Breast epithelium (tissue), 4 donors: ENCODE measurements around the gene RIMS1. TPM values are rescaled to one million over a fixed set of nuclear protein-coding genes. Genes with fewer than 3 reads are reported as not detected.
"Not testable (repeated sequence)": the region's sequence is repeated elsewhere in the genome, so short reads cannot be mapped to it uniquely, and the experiment has no call there.

Source experiments
- DNase-seq, 2 donors: peaks; one replicate each; pipeline ENCODE4 v3.0.0-alpha.2; 2019; ENCODE audit warnings: low spot score in 2 of 2
- H3K27ac ChIP-seq, 2 donors: fragments of 200-600 bp; sonication (generic) in 1 of 2; one replicate each; pipeline ENCODE4 v1.5.1; 2016 to 2019; ENCODE audit warnings: mild to moderate bottlenecking in 1 of 2
- H3K27me3 ChIP-seq, 2 donors: fragments of 200-600 bp; sonication (generic) in 1 of 2; one replicate each; pipeline versions ENCODE4 v1.5.1 to v1.6.0; 2017 to 2019; ENCODE audit warnings: control low read depth in 1 of 2, mild to moderate bottlenecking in 1 of 2
- H3K36me3 ChIP-seq: fragments of 200-600 bp; one replicate; pipeline ENCODE4 v1.5.1; 2019
- H3K4me1 ChIP-seq, 2 donors: fragments of 200-600 bp; sonication (generic); one replicate each; pipeline ENCODE4 v1.5.1; 2016 to 2019; ENCODE audit warnings: control low read depth in 1 of 2
- H3K4me3 ChIP-seq, 3 donors: fragments of 200-600 bp; sonication (generic); 1 replicate in 2 of 3; 2 replicates in 1 of 3; pipeline ENCODE4 v1.5.1; 2016 to 2019; ENCODE audit warnings: mild to moderate bottlenecking in 3 of 3, moderate library complexity in 2 of 3
- H3K9me3 ChIP-seq, 2 donors: fragments of 200-600 bp; sonication (generic) in 1 of 2; one replicate each; pipeline ENCODE4 v1.5.1; 2016 to 2019; ENCODE audit warnings: control low read depth in 1 of 2
- CTCF ChIP-seq, 3 donors: fragments of 450-650 bp; IDR thresholded peaks; one replicate each; pipeline ENCODE4 v1.5.1; 2016 to 2017; ENCODE audit warnings: antibody characterized with exemption in 3 of 3, mild to moderate bottlenecking in 3 of 3, moderate library complexity in 3 of 3
- POLR2A ChIP-seq: fragments of 450-650 bp; IDR thresholded peaks from one replicate; pipeline ENCODE4 v1.6.1; 2016; ENCODE audit warnings: antibody characterized with exemption, mild to moderate bottlenecking, moderate library complexity
- POLR2AphosphoS5 ChIP-seq, 3 donors: sonication (generic); formaldehyde crosslinking; IDR thresholded peaks; one replicate each; pipeline ENCODE4 v1.6.1; 2017; ENCODE audit warnings: antibody characterized with exemption in 3 of 3
- intact Hi-C: fragments of 100-400 bp; cut with DNase I; formaldehyde crosslinking; loops from one replicate; pipeline ENCODE4 v1.15.1; 2023; ENCODE audit warnings: low total_unique reads
- total RNA-seq, 3 donors: library from RNA; depleted of rRNA; stranded (reverse); fragments of >200 nt; gene quantifications; one replicate each; pipeline ENCODE4 v1.1.0, GENCODE V29; 2016

RIMS1 gene
- total RNA-seq, 3 donors from 2014 or later = 1.3 to 4.0 (median 2.6) TPM

GRCh38 chr6:71982389-71982788 is 96.0 kb downstream of the RIMS1 start:
- no peaks in the 10 kb centered on the region for H3K27me3 ChIP-seq
- intact Hi-C loops = no loop called here

GRCh38 chr6:71983131-71983530 is 96.8 kb downstream of the RIMS1 start:
- no peaks in the 10 kb centered on the region for H3K36me3 ChIP-seq

More at GRCh38 chr6:71982389-71982788, 96.0 kb downstream of the RIMS1 start:
- Histone ChIP-seq H3K4me1 (no peaks in the 10 kb centered on the region), H3K4me3 (no peak overlapping the region), H3K9me3 (no peaks in the 10 kb centered on the region), H3K36me3 (no peaks in the 10 kb centered on the region), H3K27ac (no peak overlapping the region)
- TF ChIP-seq POLR2A = no peak
- TF ChIP-seq CTCF (IDR thresholded peaks at IDR 0.05) = no peak
- no peak for TF ChIP-seq POLR2AphosphoS5 (IDR thresholded peaks at IDR 0.05)
- no peak for DNase-seq

GRCh38 chr6:71994705-71995271 is 108.4 kb downstream of the RIMS1 start:
- H3K9me3 ChIP-seq = no peaks in the 10 kb centered on the region
- no peaks in the 10 kb centered on the region for H3K4me1 ChIP-seq
- intact Hi-C loops = no loop called here
- DNase-seq = no peak
- no peaks in the 10 kb centered on the region for H3K36me3 ChIP-seq
- no peak overlapping the region for H3K4me3 ChIP-seq
- TF ChIP-seq CTCF (IDR thresholded peaks at IDR 0.05) (no peak), POLR2A (no peak), POLR2AphosphoS5 (IDR thresholded peaks at IDR 0.05) (no peak)
- no peak overlapping the region for H3K27ac ChIP-seq
- no peaks in the 10 kb centered on the region for H3K27me3 ChIP-seq

More at GRCh38 chr6:71983131-71983530, 96.8 kb downstream of the RIMS1 start:
- intact Hi-C loops = no loop called here
- no peak for DNase-seq
- TF ChIP-seq CTCF (IDR thresholded peaks at IDR 0.05) = no peak
- no peak for TF ChIP-seq POLR2AphosphoS5 (IDR thresholded peaks at IDR 0.05)
- no peak for TF ChIP-seq POLR2A
- Histone ChIP-seq H3K4me3 (no peak overlapping the region), H3K9me3 (no peaks in the 10 kb centered on the region), H3K27ac (no peak overlapping the region), H3K27me3 (no peaks in the 10 kb centered on the region), H3K4me1 (no peaks in the 10 kb centered on the region)

GRCh38 chr6:71997341-71997740 is 111.0 kb downstream of the RIMS1 start:
- intact Hi-C loops = no loop called here
- TF ChIP-seq CTCF (IDR thresholded peaks at IDR 0.05) (no peak), POLR2A (no peak), POLR2AphosphoS5 (IDR thresholded peaks at IDR 0.05) (no peak)
- Histone ChIP-seq H3K4me1 (no peaks in the 10 kb centered on the region), H3K27me3 (no peaks in the 10 kb centered on the region), H3K4me3 (no peak overlapping the region), H3K9me3 (no peaks in the 10 kb centered on the region), H3K27ac (no peak overlapping the region), H3K36me3 (no peaks in the 10 kb centered on the region)
- no peak for DNase-seq

GRCh38 chr6:72002415-72002814 is 116.1 kb downstream of the RIMS1 start:
- TF ChIP-seq POLR2A = no peak
- no peak for TF ChIP-seq CTCF (IDR thresholded peaks at IDR 0.05)
- TF ChIP-seq POLR2AphosphoS5 (IDR thresholded peaks at IDR 0.05) = no peak
- Histone ChIP-seq H3K27me3 (no peaks in the 10 kb centered on the region), H3K4me1 (no peaks in the 10 kb centered on the region), H3K9me3 (peaks cover 9 to 13% of the 10 kb centered on the region in 2 donors), H3K36me3 (no peaks in the 10 kb centered on the region), H3K27ac (no peak overlapping the region), H3K4me3 (no peak overlapping the region)
- intact Hi-C loops = no loop called here
- DNase-seq = no peak

- intact Hi-C loops, H3K27me3 ChIP-seq, DNase-seq: not testable (repeated sequence)
Observed at GRCh38 chr6:72006591-72006990, 120.2 kb downstream of the RIMS1 start.

More at GRCh38 chr6:72006591-72006990, 120.2 kb downstream of the RIMS1 start:
- not testable (repeated sequence) for H3K4me3 ChIP-seq, H3K27ac ChIP-seq, H3K4me1 ChIP-seq, H3K36me3 ChIP-seq
- H3K9me3 ChIP-seq = peaks cover 9 to 13% of the 10 kb centered on the region in 2 donors
